Panc1 (cell line): Measurements from ENCODE around the gene LPA. TPM values are rescaled to one million over a fixed set of nuclear protein-coding genes. Genes with fewer than 3 reads are reported as not detected.
"Not testable (repeated sequence)": the region's sequence is repeated elsewhere in the genome, so short reads cannot be mapped to it uniquely, and the experiment has no call there.

Source experiments
- ATAC-seq: fragments of 200-7000 bp; cut with Tn5 transposase; 2 replicates; pipeline ENCODE4 v1.9.1; 2020; ENCODE audit warnings: mild to moderate bottlenecking, moderate library complexity
- BruUV-seq: library from RNA; stranded (reverse); fragments of 400-500 nt; replicated peaks from 2 replicates; lab custom pipeline; 2021; lab: Mats Ljungman, UMichigan
- CTCF ChIA-PET: fragments of 300-600 bp; sonication (Branson Sonifier 250); formaldehyde crosslinking; loops from one replicate; lab custom pipeline; 2022; ENCODE audit warnings: antibody characterized with exemption; lab: Charles Lee
- POLR2A ChIA-PET: fragments of 300-600 bp; sonication (Branson Sonifier 250); formaldehyde crosslinking; loops from one replicate; lab custom pipeline; 2022; ENCODE audit warnings: antibody characterized with exemption; lab: Charles Lee
- DNase-seq: peaks from one replicate; pipeline ENCODE4 v3.0.0-alpha.2; 2010; ENCODE audit warnings: low read depth, low spot score
- H3K27ac ChIP-seq: 2 replicates; pipeline ENCODE4 v1.5.1; 2011; ENCODE audit warnings: mild to moderate bottlenecking, low read length, inconsistent platforms
- H3K27me3 ChIP-seq: fragments of 200-500 bp; sonication (Bioruptor generic); 2 replicates; pipeline ENCODE4 v1.6.0; 2014; ENCODE audit warnings: low read length, inconsistent platforms; ENCODE audit not compliant: control insufficient read depth, insufficient read depth
- H3K36me3 ChIP-seq: fragments of 200-500 bp; sonication (Bioruptor generic); 2 replicates; pipeline ENCODE4 v1.5.1; 2014; ENCODE audit warnings: inconsistent platforms, mild to moderate bottlenecking, low read length, moderate library complexity; ENCODE audit not compliant: control insufficient read depth, insufficient read depth
- H3K4me1 ChIP-seq: 2 replicates; pipeline ENCODE4 v1.5.1; 2011; ENCODE audit warnings: inconsistent platforms, mild to moderate bottlenecking, low read length, moderate library complexity; ENCODE audit not compliant: control insufficient read depth, insufficient read depth
- H3K4me3 ChIP-seq, 2 experiments: 2 replicates each; pipeline ENCODE4 v1.5.1; 2011 to 2012; ENCODE audit warnings: low read depth in 2 of 2, low read length in 2 of 2, mild to moderate bottlenecking in 2 of 2, inconsistent platforms in 1 of 2, moderate library complexity in 1 of 2
- H3K9me3 ChIP-seq: fragments of 200-500 bp; sonication (Bioruptor generic); 2 replicates; pipeline ENCODE4 v1.5.1; 2014; ENCODE audit warnings: low read depth, mild to moderate bottlenecking, inconsistent platforms, low read length, moderate library complexity; ENCODE audit not compliant: control insufficient read depth, insufficient read depth
- CTCF ChIP-seq: fragments of 450-650 bp; IDR thresholded peaks from 2 replicates; pipeline ENCODE4 v1.5.1; 2017; ENCODE audit warnings: mild to moderate bottlenecking
- POLR2AphosphoS5 ChIP-seq: IDR thresholded peaks from 2 replicates; pipeline ENCODE4 v1.6.1; 2012; ENCODE audit warnings: mild to moderate bottlenecking, low read depth, low read length, moderate library complexity
- REST ChIP-seq, 2 experiments: IDR thresholded peaks; 2 replicates each; pipeline ENCODE4 v1.6.1; 2011 to 2012; ENCODE audit warnings: low read depth in 2 of 2, control low read depth in 1 of 2, low read length in 1 of 2, mild to moderate bottlenecking in 1 of 2, moderate library complexity in 1 of 2; ENCODE audit not compliant: insufficient read depth in 1 of 2
- SIN3A ChIP-seq: IDR thresholded peaks from 2 replicates; pipeline ENCODE4 v1.6.1; 2012; ENCODE audit warnings: low read depth, mild to moderate bottlenecking, low read length, moderate library complexity, borderline replicate concordance; ENCODE audit not compliant: insufficient read depth
- TCF7L2 ChIP-seq: IDR thresholded peaks from 2 replicates; pipeline ENCODE4 v1.6.1; 2011; ENCODE audit warnings: mild to moderate bottlenecking, low read depth, low read length, inconsistent platforms
- in situ Hi-C: cut with HindIII; loops from 2 replicates; pipeline ENCODE4 v1.10.0; 2016; ENCODE audit warnings: low sequenced_read_pairs, low pct_unique_long_range_greater_than_20kb
- intact Hi-C: fragments of 100-400 bp; cut with micrococcal nuclease; formaldehyde crosslinking; loops from one replicate; pipeline ENCODE4 v1.10.0; 2022; ENCODE audit not compliant: unreplicated experiment
- total RNA-seq: library from RNA; stranded (reverse); gene quantifications from one replicate; pipeline ENCODE4 v1.2.1, GENCODE V29; 2021; ENCODE audit not compliant: unreplicated experiment

Gene LPA
- total RNA-seq, 1 experiment from 2014 or later, result 0.21 TPM

- in situ Hi-C loops (no loop called here), intact Hi-C loops (no loop called here)
- no TSS peak for BruUV-seq
- no peaks in the 10 kb centered on the region for H3K36me3 ChIP-seq
- ATAC-seq, result no peak
- no peak overlapping the region for H3K27ac ChIP-seq
- H3K9me3 ChIP-seq, result no peaks in the 10 kb centered on the region
- H3K4me3 ChIP-seq, result no peak overlapping the region
- ChIA-PET CTCF (interaction anchor here (0.6 kb wide), 1 partner anchor 847 kb away, joined by 6 read pairs; no protein-coding TSS in a partner anchor), POLR2A (no interaction called here)
- no peak for DNase-seq
- no peak for TF ChIP-seq TCF7L2
- no peaks in the 10 kb centered on the region for H3K4me1 ChIP-seq
- H3K27me3 ChIP-seq, result no peaks in the 10 kb centered on the region
These were observed 80.3 kb downstream of the LPA start for GRCh38 chr6:160583794-160584193.

DNA sequence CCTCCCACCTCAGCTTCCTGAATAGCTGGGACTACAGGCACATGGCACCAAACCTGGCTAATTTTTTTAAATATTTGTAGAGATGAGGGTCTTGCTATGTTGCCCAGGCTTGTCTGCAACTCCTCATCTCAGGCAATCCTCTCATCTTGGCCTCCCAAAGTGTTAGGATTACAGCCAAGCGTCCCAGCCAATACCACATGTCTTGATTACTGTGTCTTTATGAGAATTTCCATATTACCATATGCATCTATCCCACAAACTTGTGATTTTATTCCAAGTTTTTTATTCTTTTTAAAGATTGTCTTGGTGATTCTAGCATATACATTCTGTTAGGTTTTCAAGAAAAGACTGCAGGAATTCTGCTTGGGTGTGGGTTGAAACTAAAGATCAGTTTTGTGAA lies 82.7 kb downstream of the LPA start:
- H3K36me3 ChIP-seq, result no peaks in the 10 kb centered on the region
- intact Hi-C loops (no loop called here), in situ Hi-C loops (no loop called here)
- no TSS peak for BruUV-seq
- DNase-seq, result no peak
- TF ChIP-seq SIN3A, result no peak
- TF ChIP-seq TCF7L2, result no peak
- no peak for TF ChIP-seq REST (IDR thresholded peaks at IDR 0.05; ENCODE audit: insufficient read depth in 1 of 2, low read depth in 2 of 2, low read length in 1 of 2)
- no peak for TF ChIP-seq CTCF
- no peak for TF ChIP-seq POLR2AphosphoS5
- H3K27me3 ChIP-seq, result no peaks in the 10 kb centered on the region
- ATAC-seq, result no peak
- no peak overlapping the region for H3K27ac ChIP-seq
- POLR2A ChIA-PET, result no interaction called here
- H3K4me3 ChIP-seq, result no peak overlapping the region
- H3K4me1 ChIP-seq, result no peaks in the 10 kb centered on the region
- CTCF ChIA-PET, result no interaction called here
- H3K9me3 ChIP-seq, result no peaks in the 10 kb centered on the region

- ATAC-seq, intact Hi-C loops, in situ Hi-C loops, CTCF ChIA-PET, H3K36me3 ChIP-seq, DNase-seq, H3K4me1 ChIP-seq, POLR2A ChIA-PET, H3K4me3 ChIP-seq, BruUV-seq, H3K9me3 ChIP-seq, H3K27ac ChIP-seq, H3K27me3 ChIP-seq: not testable (repeated sequence)
These were observed 85.6 kb downstream of the LPA start for GRCh38 chr6:160578515-160578914.
